WTC11 (cell line): ENCODE data around the gene FOXA3. TPM values are rescaled to one million over a fixed set of nuclear protein-coding genes. Genes with fewer than 3 reads are reported as not detected.

ENCODE experiments used
- ATAC-seq: fragments of 200-7000 bp; cut with Tn5 transposase; 2 replicates; pipeline ENCODE4 v1.10.0; 2021; ENCODE audit warnings: mild to moderate bottlenecking, moderate library complexity
- CTCF ChIA-PET: fragments of 300-600 bp; sonication (Branson Sonifier 250); formaldehyde crosslinking; loops from one replicate; lab custom pipeline; 2021; ENCODE audit warnings: antibody characterized with exemption; lab: Charles Lee
- POLR2A ChIA-PET: fragments of 350-600 bp; sonication (Branson Sonifier 250); formaldehyde crosslinking; loops from one replicate; lab custom pipeline; 2021; ENCODE audit warnings: antibody characterized with exemption; lab: Charles Lee
- DNase-seq: peaks from one replicate; pipeline ENCODE4 v3.0.0; 2021; ENCODE audit warnings: low spot score
- H3K27ac Mint-ChIP-seq: 2 replicates; pipeline ENCODE4 v1.8.0; 2021; ENCODE audit warnings: mixed read lengths
- H3K27me3 Mint-ChIP-seq: 2 replicates; pipeline ENCODE4 v1.8.0; 2021; ENCODE audit warnings: low read depth, mild to moderate bottlenecking, moderate library complexity, mixed read lengths
- H3K36me3 Mint-ChIP-seq: 2 replicates; pipeline ENCODE4 v1.8.0; 2021; ENCODE audit warnings: mixed read lengths
- H3K4me1 Mint-ChIP-seq: 2 replicates; pipeline ENCODE4 v1.8.0; 2022; ENCODE audit warnings: mixed read lengths
- H3K4me3 Mint-ChIP-seq: 2 replicates; pipeline ENCODE4 v1.8.0; 2021; ENCODE audit warnings: mild to moderate bottlenecking, moderate library complexity, mixed read lengths
- H3K9me3 Mint-ChIP-seq: 2 replicates; pipeline ENCODE4 v1.8.0; 2021; ENCODE audit warnings: mixed read lengths
- CBFB ChIP-seq: sonication (generic); formaldehyde crosslinking; IDR thresholded peaks from 2 replicates; pipeline ENCODE4 v1.8.1; 2022; ENCODE audit warnings: mild to moderate bottlenecking, low read depth, missing genetic modification reagents
- FOXJ3 ChIP-seq: sonication (generic); formaldehyde crosslinking; IDR thresholded peaks from 2 replicates; pipeline ENCODE4 v1.9.0; 2021; ENCODE audit warnings: missing genetic modification reagents, mild to moderate bottlenecking, borderline replicate concordance
- FOXP1 ChIP-seq: sonication (generic); formaldehyde crosslinking; IDR thresholded peaks from 2 replicates; pipeline ENCODE4 v1.8.0; 2022; ENCODE audit warnings: missing genetic modification reagents, mild to moderate bottlenecking, moderate library complexity, borderline replicate concordance
- GRHL2 ChIP-seq: fragments of 250-450 bp; sonication (Bioruptor Pico); IDR thresholded peaks from 2 replicates; pipeline ENCODE4 v1.8.0; 2022; ENCODE audit warnings: mild to moderate bottlenecking, moderate library complexity; ENCODE audit not compliant: insufficient replicate concordance, severe bottlenecking
- GTF2I ChIP-seq: fragments of 250-450 bp; sonication (Bioruptor Pico); conservative IDR thresholded peaks from 2 replicates; pipeline ENCODE4 v1.4.0; 2021; ENCODE audit warnings: mild to moderate bottlenecking
- IRF1 ChIP-seq: sonication (generic); formaldehyde crosslinking; IDR thresholded peaks from 2 replicates; pipeline ENCODE4 v1.8.0; 2023; ENCODE audit warnings: missing genetic modification reagents
- JUN ChIP-seq: sonication (generic); formaldehyde crosslinking; IDR thresholded peaks from 2 replicates; pipeline ENCODE4 v1.8.0; 2023; ENCODE audit warnings: mild to moderate bottlenecking, missing genetic modification reagents
- MYBL2 ChIP-seq: sonication (generic); formaldehyde crosslinking; IDR thresholded peaks from 2 replicates; pipeline ENCODE4 v1.8.1; 2023; ENCODE audit warnings: mild to moderate bottlenecking, moderate library complexity, missing genetic modification reagents
- NR1H2 ChIP-seq: sonication (generic); formaldehyde crosslinking; IDR thresholded peaks from 2 replicates; pipeline ENCODE4 v1.9.0; 2021; ENCODE audit warnings: mild to moderate bottlenecking, moderate library complexity, missing genetic modification reagents
- RORB ChIP-seq: fragments of 250-450 bp; sonication (Bioruptor Pico); IDR thresholded peaks from 2 replicates; pipeline ENCODE4 v1.9.0; 2021; ENCODE audit warnings: mild to moderate bottlenecking
- SP1 ChIP-seq: sonication (generic); formaldehyde crosslinking; conservative IDR thresholded peaks from 2 replicates; pipeline ENCODE4 v1.8.1; 2022; ENCODE audit warnings: missing genetic modification reagents
- TP53 ChIP-seq: sonication (generic); formaldehyde crosslinking; IDR thresholded peaks from 2 replicates; pipeline ENCODE4 v1.8.1; 2023; ENCODE audit warnings: mild to moderate bottlenecking, missing genetic modification reagents
- ZNF219 ChIP-seq: sonication (generic); formaldehyde crosslinking; IDR thresholded peaks from 2 replicates; pipeline ENCODE4 v1.8.0; 2023; ENCODE audit warnings: missing genetic modification reagents, mild to moderate bottlenecking, borderline replicate concordance
- ZNF416 ChIP-seq: fragments of 250-450 bp; sonication (Bioruptor Pico); IDR thresholded peaks from 2 replicates; pipeline ENCODE4 v1.9.0; 2021; ENCODE audit warnings: mild to moderate bottlenecking, inconsistent platforms
- ZNF423 ChIP-seq: fragments of 250-450 bp; sonication (Bioruptor Pico); IDR thresholded peaks from 2 replicates; pipeline ENCODE4 v2.1.2; 2022; ENCODE audit warnings: mild to moderate bottlenecking, moderate library complexity
- total RNA-seq: library from RNA; stranded (reverse); gene quantifications from 3 replicates; pipeline ENCODE4 v1.2.3, GENCODE V29; 2021
- TF ChIP-seq, protein P1 (sequence below): sonication (generic); formaldehyde crosslinking; IDR thresholded peaks from 2 replicates; pipeline ENCODE4 v1.8.1; 2022; ENCODE audit warnings: low read depth, missing genetic modification reagents, borderline replicate concordance
- TF ChIP-seq, protein P2 (sequence below): sonication (generic); formaldehyde crosslinking; IDR thresholded peaks from 2 replicates; pipeline ENCODE4 v1.8.0; 2022; ENCODE audit warnings: mild to moderate bottlenecking, missing genetic modification reagents
- TF ChIP-seq, protein P3 (sequence below): sonication (generic); formaldehyde crosslinking; IDR thresholded peaks from 2 replicates; pipeline ENCODE4 v1.8.1; 2023; ENCODE audit warnings: mild to moderate bottlenecking, missing genetic modification reagents, moderate library complexity
- TF ChIP-seq, protein P4 (sequence below): fragments of 200-600 bp; IDR thresholded peaks from 2 replicates; pipeline ENCODE4 v1.8.0; 2022; ENCODE audit warnings: antibody characterized with exemption

FOXA3 gene
- total RNA-seq, 1 experiment from 2014 or later: 20.7 TPM

DNA sequence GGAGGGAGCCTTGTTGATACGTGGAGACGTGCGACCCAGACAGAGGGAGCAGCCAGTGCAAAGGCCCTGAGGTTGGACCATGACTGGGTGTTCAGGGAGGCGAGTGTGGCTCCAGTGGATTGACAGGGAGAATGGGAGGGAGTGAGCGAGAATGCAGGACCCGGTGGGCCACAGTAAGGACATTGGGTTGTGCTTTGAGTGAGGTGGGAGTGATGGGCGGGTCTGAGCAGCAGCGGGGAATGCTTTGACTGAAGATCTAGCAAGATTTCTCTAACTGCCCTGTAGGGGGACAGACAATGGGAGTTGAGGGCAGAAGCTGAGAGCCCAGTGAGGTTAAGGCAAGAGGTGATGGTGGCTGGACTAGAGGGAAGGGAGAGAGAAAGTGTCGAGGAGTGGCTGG is 58.2 kb downstream of the FOXA3 start:
- POLR2A ChIA-PET: no interaction called here
- TF ChIP-seq MYBL2 (CRISPR knock-in tag): no peak
- TF ChIP-seq NR1H2 (CRISPR knock-in tag): no peak
- no peak for TF ChIP-seq GRHL2 (CRISPR knock-in tag)
- no peak for TF ChIP-seq IRF1 (CRISPR knock-in tag)
- no peak for TF ChIP-seq FOXP1 (CRISPR knock-in tag)
- no peak for TF ChIP-seq CBFB
- TF ChIP-seq RORB (CRISPR knock-in tag): no peak
- TF ChIP-seq TP53: no peak
- TF ChIP-seq, protein P1, sequence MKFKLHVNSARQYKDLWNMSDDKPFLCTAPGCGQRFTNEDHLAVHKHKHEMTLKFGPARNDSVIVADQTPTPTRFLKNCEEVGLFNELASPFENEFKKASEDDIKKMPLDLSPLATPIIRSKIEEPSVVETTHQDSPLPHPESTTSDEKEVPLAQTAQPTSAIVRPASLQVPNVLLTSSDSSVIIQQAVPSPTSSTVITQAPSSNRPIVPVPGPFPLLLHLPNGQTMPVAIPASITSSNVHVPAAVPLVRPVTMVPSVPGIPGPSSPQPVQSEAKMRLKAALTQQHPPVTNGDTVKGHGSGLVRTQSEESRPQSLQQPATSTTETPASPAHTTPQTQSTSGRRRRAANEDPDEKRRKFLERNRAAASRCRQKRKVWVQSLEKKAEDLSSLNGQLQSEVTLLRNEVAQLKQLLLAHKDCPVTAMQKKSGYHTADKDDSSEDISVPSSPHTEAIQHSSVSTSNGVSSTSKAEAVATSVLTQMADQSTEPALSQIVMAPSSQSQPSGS (CRISPR knock-in tag): no peak
- TF ChIP-seq SP1: 0 out of 2 replicates have a peak, but pooled peaks have one; percentile 21
- no peak for TF ChIP-seq ZNF423 (CRISPR knock-in tag)
- TF ChIP-seq GTF2I (CRISPR knock-in tag): peak; percentile 41; the same call in 1 of the 2 replicates
- no peak for TF ChIP-seq FOXJ3
- TF ChIP-seq, protein P2, sequence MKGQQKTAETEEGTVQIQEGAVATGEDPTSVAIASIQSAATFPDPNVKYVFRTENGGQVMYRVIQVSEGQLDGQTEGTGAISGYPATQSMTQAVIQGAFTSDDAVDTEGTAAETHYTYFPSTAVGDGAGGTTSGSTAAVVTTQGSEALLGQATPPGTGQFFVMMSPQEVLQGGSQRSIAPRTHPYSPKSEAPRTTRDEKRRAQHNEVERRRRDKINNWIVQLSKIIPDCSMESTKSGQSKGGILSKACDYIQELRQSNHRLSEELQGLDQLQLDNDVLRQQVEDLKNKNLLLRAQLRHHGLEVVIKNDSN (CRISPR knock-in tag): no peak
- no peak for TF ChIP-seq ZNF219 (CRISPR knock-in tag)
- no peak for TF ChIP-seq JUN
- no peak for TF ChIP-seq ZNF416 (CRISPR knock-in tag)
- TF ChIP-seq, protein P3, sequence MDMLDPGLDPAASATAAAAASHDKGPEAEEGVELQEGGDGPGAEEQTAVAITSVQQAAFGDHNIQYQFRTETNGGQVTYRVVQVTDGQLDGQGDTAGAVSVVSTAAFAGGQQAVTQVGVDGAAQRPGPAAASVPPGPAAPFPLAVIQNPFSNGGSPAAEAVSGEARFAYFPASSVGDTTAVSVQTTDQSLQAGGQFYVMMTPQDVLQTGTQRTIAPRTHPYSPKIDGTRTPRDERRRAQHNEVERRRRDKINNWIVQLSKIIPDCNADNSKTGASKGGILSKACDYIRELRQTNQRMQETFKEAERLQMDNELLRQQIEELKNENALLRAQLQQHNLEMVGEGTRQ: no peak
- TF ChIP-seq, protein P4, sequence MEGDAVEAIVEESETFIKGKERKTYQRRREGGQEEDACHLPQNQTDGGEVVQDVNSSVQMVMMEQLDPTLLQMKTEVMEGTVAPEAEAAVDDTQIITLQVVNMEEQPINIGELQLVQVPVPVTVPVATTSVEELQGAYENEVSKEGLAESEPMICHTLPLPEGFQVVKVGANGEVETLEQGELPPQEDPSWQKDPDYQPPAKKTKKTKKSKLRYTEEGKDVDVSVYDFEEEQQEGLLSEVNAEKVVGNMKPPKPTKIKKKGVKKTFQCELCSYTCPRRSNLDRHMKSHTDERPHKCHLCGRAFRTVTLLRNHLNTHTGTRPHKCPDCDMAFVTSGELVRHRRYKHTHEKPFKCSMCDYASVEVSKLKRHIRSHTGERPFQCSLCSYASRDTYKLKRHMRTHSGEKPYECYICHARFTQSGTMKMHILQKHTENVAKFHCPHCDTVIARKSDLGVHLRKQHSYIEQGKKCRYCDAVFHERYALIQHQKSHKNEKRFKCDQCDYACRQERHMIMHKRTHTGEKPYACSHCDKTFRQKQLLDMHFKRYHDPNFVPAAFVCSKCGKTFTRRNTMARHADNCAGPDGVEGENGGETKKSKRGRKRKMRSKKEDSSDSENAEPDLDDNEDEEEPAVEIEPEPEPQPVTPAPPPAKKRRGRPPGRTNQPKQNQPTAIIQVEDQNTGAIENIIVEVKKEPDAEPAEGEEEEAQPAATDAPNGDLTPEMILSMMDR: peak; percentile 38; the same call in 1 of the 2 replicates
- Mint-ChIP-seq H3K4me1 (peaks cover 2% of the 10 kb centered on the region; the same call in 1 of the 2 replicates), H3K4me3 (no peak overlapping the region), H3K9me3 (no peaks in the 10 kb centered on the region), H3K27me3 (peaks cover 16% of the 10 kb centered on the region), H3K27ac (no peak overlapping the region), H3K36me3 (no peaks in the 10 kb centered on the region)
- CTCF ChIA-PET: interaction anchor here (0.6 to 1.8 kb wide), 17 partner anchors 8 to 154 kb away, joined by 3 to 13 read pairs (median 4); partner anchors contain the start of genes CCDC61, DMPK, MYPOP and NANOS2
- DNase-seq: peak; percentile 61
- peak; percentile 97 for ATAC-seq

Other genes starting within 250 kb of the FOXA3 start
- gene EML2, start 224.9 kb upstream of the FOXA3 start, total RNA-seq: 51.5 to 63.3 TPM (median 62.5 TPM) in 3 replicates
- 1.6 to 1.8 TPM (median 1.7 TPM) in 3 replicates for gene GIPR, start 196.1 kb upstream of the FOXA3 start, total RNA-seq
- gene SNRPD2, start 172.4 kb upstream of the FOXA3 start, total RNA-seq: 739 to 792 TPM (median 784 TPM) in 3 replicates
- gene QPCTL, start 171.7 kb upstream of the FOXA3 start, total RNA-seq: 23.8 to 33.3 TPM (median 27.5 TPM) in 3 replicates
- 40.1 to 46.3 TPM (median 43.3 TPM) in 3 replicates for gene FBXO46, start 133.4 kb upstream of the FOXA3 start, total RNA-seq
- gene MEIOSIN, start 130.9 kb upstream of the FOXA3 start, total RNA-seq: 0.11 to 0.23 TPM in 2 of 3 replicates, not detected in the other
- gene SIX5, start 95.1 kb upstream of the FOXA3 start, total RNA-seq: 26.0 to 37.0 TPM (median 36.5 TPM) in 3 replicates
- 34.4 to 42.7 TPM (median 38.8 TPM) in 3 replicates for gene DMPK, start 81.8 kb upstream of the FOXA3 start, total RNA-seq
- gene DMWD, start 71.5 kb upstream of the FOXA3 start, total RNA-seq: 50.2 to 60.7 TPM (median 56.6 TPM) in 3 replicates
- 0.16 to 0.39 TPM (median 0.25 TPM) in 3 replicates for gene RSPH6A, start 49.0 kb upstream of the FOXA3 start, total RNA-seq
- gene SYMPK, start 1.2 kb upstream of the FOXA3 start, total RNA-seq: 105 to 111 TPM (median 106 TPM) in 3 replicates
- 29.8 to 32.3 TPM (median 30.3 TPM) in 3 replicates for gene IRF2BP1, start 21.8 kb downstream of the FOXA3 start, total RNA-seq
- gene MYPOP, start 38.3 kb downstream of the FOXA3 start, total RNA-seq: 13.6 to 15.1 TPM (median 14.8 TPM) in 3 replicates
- gene NANOS2, start 50.5 kb downstream of the FOXA3 start, total RNA-seq: 0.13 to 0.18 TPM in 2 of 3 replicates, not detected in the other
- 11.3 to 15.6 TPM (median 15.4 TPM) in 3 replicates for gene NOVA2, start 109.5 kb downstream of the FOXA3 start, total RNA-seq
- 25.2 to 33.7 TPM (median 26.6 TPM) in 3 replicates for gene CCDC61, start 131.1 kb downstream of the FOXA3 start, total RNA-seq
- not detected in 3 replicates for gene PGLYRP1, start 158.7 kb downstream of the FOXA3 start, total RNA-seq
- 0.20 to 0.37 TPM (median 0.34 TPM) in 3 replicates for gene IGFL4, start 176.7 kb downstream of the FOXA3 start, total RNA-seq